Measurements from ENCODE around the gene CABCOCO1.

DNA sequence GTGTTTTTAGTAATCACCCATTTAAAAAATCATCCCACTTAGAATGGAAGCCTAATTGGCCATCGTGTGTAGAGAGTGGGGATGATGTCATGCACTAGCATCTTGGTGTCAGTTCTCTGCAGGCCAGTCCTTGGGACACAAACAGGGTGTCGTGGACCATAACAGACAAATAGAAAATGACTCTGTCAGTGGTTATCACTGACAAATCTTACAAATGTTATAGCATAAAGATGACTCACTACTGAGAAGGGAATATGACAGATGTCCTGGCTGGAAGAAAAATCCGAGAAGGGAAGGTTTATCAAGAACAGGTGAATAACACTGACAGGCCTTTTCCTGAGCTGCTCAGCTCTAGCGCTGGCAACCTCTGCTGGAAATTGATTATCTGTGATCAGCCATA, 10.6 kb downstream of the CABCOCO1 start:
- TF ChIP-seq, protein P1, sequence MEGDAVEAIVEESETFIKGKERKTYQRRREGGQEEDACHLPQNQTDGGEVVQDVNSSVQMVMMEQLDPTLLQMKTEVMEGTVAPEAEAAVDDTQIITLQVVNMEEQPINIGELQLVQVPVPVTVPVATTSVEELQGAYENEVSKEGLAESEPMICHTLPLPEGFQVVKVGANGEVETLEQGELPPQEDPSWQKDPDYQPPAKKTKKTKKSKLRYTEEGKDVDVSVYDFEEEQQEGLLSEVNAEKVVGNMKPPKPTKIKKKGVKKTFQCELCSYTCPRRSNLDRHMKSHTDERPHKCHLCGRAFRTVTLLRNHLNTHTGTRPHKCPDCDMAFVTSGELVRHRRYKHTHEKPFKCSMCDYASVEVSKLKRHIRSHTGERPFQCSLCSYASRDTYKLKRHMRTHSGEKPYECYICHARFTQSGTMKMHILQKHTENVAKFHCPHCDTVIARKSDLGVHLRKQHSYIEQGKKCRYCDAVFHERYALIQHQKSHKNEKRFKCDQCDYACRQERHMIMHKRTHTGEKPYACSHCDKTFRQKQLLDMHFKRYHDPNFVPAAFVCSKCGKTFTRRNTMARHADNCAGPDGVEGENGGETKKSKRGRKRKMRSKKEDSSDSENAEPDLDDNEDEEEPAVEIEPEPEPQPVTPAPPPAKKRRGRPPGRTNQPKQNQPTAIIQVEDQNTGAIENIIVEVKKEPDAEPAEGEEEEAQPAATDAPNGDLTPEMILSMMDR (optimal IDR thresholded peaks at IDR 0.05 in 1 of 3, IDR thresholded peaks at IDR 0.05 in 1 of 3, conservative IDR thresholded peaks at IDR 0.05 in 1 of 3; ENCODE audit: extremely low read depth in 1 of 3, insufficient read depth in 2 of 3, low read length in 3 of 3): no peak
- TF ChIP-seq EZH2 (IDR thresholded peaks at IDR 0.05; ENCODE audit: low read length): no peak
